ENCODE results near the gene MED19.
A peak's percentile ranks its signal among the peaks of the same experiment; 100 is the strongest.

Gene MED19, protein sequence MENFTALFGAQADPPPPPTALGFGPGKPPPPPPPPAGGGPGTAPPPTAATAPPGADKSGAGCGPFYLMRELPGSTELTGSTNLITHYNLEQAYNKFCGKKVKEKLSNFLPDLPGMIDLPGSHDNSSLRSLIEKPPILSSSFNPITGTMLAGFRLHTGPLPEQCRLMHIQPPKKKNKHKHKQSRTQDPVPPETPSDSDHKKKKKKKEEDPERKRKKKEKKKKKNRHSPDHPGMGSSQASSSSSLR

DNA sequence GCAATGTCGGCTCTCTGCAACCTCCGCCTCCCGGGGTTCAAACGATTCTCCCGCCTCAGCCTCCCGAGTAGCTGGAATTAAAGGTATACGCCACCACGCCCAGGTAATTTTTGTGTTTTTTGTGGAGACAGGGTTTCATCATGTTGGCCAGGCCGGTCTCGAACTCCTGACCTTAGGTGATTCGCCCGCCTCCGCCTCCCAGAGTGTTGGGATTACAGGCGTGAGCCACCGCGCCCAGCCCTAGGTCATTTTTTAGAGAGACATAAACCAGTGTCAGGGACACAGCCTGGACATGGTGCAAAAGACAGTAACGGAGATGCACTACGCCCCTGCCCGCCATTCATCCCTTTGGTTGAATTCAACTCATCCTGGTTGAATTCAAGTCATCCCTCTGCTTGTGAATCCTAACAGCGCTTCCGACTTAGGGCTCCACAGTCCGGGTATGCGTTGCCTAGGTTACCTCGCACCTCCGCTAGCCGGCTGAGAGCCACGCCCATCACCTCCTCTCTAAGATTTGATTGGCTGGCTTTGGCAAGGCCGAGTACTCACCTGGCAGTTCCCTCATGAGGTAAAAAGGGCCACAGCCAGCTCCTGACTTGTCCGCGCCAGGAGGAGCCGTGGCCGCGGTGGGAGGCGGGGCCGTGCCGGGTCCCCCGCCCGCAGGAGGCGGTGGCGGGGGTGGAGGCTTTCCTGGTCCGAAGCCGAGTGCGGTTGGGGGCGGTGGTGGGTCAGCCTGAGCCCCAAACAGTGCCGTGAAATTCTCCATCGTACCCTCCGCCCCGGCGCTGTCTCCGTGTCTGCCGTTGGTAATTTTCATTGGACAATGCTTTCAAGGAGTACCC lies at the start of gene MED19:
Gene MED19 (minus strand): TSS at position 802 of the 842 bp plus-strand sequence. CDS start 36 bp downstream, at position 766.
- DNase-seq (ENCODE audit: low read depth), result peak; percentile 97
- TF ChIP-seq CTCF (IDR thresholded peaks at IDR 0.05; ENCODE audit: control insufficient read depth, extremely low read depth, insufficient read depth), result no peak
- peak within 1 kb of the TSS; percentile 79 for H3K4me3 ChIP-seq (ENCODE audit: low read depth, low read length)

DNA sequence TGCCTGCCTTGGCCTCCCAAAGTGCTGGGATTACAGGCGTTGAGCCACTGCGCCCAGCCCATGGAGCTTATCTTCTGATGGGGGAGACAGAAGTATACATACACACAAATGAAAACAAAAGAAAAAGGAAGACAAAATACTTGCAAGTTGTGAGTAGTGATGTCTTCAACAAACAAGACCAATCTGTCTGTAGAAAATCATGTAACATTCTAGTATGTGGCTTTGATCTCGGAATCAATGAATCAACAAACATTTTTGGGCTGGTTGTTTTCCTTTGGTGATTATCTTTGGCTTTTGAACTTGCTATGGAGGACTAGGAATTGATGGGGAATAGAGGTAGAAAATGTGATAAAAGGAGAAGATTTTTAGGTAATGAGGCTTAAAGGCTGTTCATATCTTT lies 46.2 kb upstream of the MED19 start:
- no peak for DNase-seq (ENCODE audit: low read depth)
- H3K4me3 ChIP-seq (ENCODE audit: low read depth, low read length), result no peak overlapping the region
- TF ChIP-seq CTCF (IDR thresholded peaks at IDR 0.05; ENCODE audit: control insufficient read depth, extremely low read depth, insufficient read depth), result no peak

- H3K4me3 ChIP-seq (ENCODE audit: low read depth, low read length), result no peak overlapping the region
- no peak for TF ChIP-seq CTCF (IDR thresholded peaks at IDR 0.05; ENCODE audit: control insufficient read depth, extremely low read depth, insufficient read depth)
- DNase-seq (ENCODE audit: low read depth), result no peak
Measured at GRCh38 chr11:57752954-57753353, 40.9 kb upstream of the MED19 start.

DNA sequence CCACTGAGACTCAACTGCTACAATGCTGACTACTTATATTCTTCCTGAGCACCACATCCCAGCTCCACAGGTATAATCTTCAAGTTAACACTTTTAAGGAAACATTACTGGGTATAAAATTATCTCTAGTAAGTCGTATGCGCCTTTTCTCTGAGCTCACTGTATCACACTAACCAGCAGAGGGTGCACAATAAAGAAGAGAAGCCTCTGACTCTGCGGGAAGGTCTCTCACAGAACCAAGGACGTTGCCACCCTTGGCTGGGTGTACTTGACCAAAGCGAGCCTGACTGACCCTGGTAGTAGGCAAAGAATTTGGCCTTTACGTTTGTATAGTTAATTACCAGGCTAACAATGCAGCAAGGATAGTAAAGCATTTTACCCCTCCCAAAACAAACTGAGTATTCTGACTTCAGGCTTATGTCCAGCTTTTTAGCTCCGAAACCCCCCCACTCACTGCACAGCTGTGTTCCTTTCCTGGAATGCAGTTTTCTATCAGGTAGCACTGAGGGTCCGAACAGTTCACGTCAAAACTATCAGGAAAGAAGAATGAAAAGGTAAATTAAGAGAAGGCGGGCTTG lies 39.8 kb upstream of the MED19 start, which contains the start of gene BTBD18:
Gene BTBD18 (minus strand): TSS at position 144 of the 578 bp plus-strand sequence. CDS start 631 bp downstream, outside the sequence.
- peak; percentile 77 for TF ChIP-seq CTCF (IDR thresholded peaks at IDR 0.05; ENCODE audit: control insufficient read depth, extremely low read depth, insufficient read depth)
- H3K4me3 ChIP-seq (ENCODE audit: low read depth, low read length), result no peak within 1 kb of the TSS
- peak; percentile 51 for DNase-seq (ENCODE audit: low read depth)

GRCh38 chr11:57751176-57751575 lies 39.2 kb upstream of the MED19 start:
- no peak overlapping the region for H3K4me3 ChIP-seq (ENCODE audit: low read depth, low read length)
- no peak for TF ChIP-seq CTCF (IDR thresholded peaks at IDR 0.05; ENCODE audit: control insufficient read depth, extremely low read depth, insufficient read depth)
- DNase-seq (ENCODE audit: low read depth), result no peak

DNA sequence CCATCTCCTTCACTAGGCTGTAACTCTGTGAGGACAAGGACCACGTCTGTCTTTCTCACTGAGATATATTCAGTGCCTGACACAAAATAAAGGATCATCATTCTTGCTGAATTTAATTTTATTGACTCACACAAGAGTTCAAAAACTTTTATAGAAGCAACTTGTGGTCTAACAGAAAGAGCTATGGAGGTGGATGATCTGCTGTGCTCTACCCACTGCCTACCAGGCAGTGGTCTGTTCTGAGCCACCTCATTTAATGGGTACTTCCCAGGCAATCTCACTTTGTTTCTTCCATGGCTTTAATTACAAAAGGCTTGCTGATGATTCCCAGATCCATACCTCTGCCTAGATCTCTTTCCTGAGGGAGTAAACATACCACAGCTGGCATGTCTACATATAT lies 34.9 kb upstream of the MED19 start:
- TF ChIP-seq CTCF (IDR thresholded peaks at IDR 0.05; ENCODE audit: control insufficient read depth, extremely low read depth, insufficient read depth), result no peak

More for the DNA sequence above, 34.9 kb upstream of the MED19 start:
- no peak overlapping the region for H3K4me3 ChIP-seq (ENCODE audit: low read depth, low read length)
- DNase-seq (ENCODE audit: low read depth), result no peak

Measured in LNCaP clone FGC (cell line).